GM18502 (cell line): ENCODE measurements around the gene FCHSD2.
"Not testable (repeated sequence)": the region's sequence is repeated elsewhere in the genome, so short reads cannot be mapped to it uniquely, and the experiment has no call there.

ENCODE experiments used
- ATAC-seq: cut with Tn5 transposase; IDR thresholded peaks from one replicate; pipeline ENCODE4 v1.9.1; 2021; ENCODE audit warnings: mild to moderate bottlenecking; ENCODE audit not compliant: unreplicated experiment, poor library complexity

The FCHSD2 gene

DNA sequence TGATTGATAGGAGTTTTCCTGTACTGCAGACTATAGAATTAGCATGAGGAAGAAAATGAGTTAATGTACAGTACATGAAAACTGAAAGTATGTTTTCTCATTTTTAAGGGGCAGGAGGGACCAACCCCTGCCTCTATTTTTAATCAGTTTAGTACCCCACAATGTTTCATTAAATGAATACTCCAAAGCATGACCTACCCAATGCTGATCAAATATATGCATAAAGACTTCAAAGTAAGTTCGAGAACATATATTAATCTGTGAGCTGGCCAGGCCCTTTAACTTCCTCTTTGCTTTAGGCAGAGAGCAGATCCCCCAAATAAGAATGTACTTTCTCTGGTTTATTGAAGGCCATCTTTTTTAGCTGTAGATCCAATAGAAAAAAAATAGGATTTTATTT is 161.0 kb downstream of the FCHSD2 start:
- ATAC-seq, result no peak

DNA sequence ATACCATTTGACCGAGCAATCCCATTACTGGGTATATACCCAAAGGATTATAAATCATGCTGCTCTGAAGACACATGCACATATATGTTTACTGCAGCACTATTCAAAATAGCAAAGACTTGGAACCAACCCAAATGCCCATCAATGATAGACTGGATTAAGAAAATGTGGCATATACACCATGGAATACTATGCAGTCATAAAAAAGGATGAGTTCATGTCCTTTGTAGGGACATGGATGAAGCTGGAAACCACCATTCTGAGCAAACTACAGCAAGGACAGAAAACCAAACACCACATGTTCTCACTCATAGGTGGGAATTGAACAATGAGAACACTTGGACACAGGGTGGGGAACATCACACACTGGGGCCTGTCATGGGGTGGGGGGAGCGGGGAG is 164.3 kb downstream of the FCHSD2 start:
- not testable (repeated sequence) for ATAC-seq

DNA sequence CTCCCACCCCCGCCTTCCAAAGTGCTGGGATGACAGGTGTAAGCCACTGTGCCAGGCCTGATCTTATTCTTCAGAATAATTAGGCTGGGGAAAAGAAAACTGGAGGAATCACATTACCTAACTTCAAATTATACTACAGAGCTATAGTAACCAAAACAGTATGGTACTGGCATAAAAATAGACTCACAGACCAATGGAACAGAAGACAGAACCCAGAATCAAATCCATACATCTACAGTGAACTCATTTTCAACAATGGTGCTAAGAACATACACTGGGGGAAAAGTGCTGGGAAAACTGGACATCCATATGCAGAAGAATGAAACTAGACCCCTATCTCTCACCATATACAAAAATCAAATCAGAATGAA is 165.6 kb downstream of the FCHSD2 start:
- ATAC-seq, result not testable (repeated sequence)

DNA sequence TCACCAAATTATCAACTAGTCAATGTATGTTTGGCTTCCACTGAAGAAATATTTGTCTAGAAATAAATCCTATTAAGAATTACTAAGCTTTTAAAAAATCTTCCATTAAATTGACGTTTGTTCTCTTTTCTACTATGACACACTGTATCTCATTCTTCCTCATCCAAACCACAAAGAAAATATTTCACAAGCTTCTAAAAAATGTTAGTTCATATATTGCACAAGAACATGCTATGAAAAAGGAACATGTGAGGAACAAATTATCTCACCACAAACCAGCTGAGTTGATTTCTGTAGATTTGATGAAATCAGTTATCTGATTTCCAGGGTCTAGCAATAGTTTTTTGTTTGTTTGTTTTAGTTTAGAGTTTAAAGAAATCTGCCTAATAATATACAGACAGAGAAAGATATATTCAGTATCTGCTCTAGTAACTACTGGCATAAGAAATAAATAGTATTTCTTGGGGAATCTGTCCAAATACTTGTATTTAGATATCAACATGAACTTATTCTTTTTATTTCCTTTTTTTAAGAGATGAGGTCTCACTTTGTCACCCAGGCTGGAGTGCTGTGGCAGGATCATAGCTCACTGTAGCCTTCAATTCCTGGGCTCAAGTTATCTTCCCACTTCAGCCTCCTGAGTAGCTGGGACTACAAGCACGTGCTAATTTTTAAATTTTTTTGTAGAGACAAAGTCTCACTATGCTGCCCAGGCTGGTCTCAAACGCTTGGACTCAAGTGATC is 166.2 kb downstream of the FCHSD2 start:
- no peak for ATAC-seq

DNA sequence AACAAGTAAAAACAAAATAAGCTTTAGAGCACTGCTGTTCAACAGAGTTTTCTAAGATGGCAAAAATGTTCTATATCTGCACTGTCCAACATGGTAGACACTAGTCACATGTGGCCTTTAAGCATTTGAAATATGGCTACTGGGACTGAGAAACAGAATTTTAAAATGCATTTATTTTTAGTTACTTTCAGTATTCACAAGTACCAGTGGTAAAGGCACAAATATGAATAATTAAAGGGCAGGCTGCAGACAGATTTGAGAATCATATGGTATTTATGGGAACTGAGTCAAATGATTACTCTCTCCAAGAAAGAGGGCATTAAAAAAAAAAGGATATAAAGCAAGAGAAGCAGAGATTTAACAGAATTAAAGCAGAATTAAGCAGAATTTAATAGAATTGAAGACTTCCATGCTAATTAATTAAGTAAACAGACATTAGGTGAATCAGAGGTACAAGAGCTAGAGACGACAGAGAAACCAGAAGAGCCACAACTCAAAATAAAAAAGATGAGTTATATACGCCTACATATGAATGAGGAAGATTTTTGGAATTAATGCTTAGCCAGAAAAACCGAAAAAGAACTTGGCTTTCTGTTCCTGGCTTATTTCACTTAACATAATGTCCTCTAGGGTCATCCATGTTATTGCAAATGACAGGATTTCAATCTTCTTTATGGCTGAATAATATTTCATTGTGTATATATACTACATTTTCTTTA is 167.5 kb downstream of the FCHSD2 start:
- no peak for ATAC-seq

DNA sequence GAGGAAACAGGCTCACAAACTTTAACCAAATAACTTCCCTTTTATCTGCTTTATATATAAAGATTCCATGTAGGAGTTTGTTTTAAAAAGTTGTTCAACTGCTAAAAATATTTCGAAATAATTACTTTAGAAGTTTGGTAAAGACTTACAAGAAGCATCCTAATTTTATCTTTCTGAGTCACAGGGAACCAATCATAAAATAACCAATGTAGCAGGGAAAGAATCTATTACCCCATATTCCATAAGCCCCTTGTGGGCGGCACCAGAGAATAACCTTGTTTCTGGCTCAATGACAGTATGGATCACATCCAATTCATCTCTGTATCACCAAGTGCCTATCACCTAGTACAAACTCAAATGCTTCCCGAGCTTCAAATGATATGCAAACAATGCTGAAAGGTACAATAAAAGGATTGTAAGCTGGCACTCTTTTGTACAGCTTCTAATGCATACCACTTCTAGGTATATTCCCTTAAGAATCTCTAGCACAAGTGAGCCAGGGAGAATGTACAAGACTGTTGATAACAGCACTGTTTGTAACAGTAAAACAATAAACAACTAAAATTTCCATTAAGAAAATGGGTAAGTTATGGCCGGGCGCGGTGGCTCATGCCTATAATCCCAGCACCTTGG is 169.5 kb downstream of the FCHSD2 start:
- ATAC-seq, result no peak

DNA sequence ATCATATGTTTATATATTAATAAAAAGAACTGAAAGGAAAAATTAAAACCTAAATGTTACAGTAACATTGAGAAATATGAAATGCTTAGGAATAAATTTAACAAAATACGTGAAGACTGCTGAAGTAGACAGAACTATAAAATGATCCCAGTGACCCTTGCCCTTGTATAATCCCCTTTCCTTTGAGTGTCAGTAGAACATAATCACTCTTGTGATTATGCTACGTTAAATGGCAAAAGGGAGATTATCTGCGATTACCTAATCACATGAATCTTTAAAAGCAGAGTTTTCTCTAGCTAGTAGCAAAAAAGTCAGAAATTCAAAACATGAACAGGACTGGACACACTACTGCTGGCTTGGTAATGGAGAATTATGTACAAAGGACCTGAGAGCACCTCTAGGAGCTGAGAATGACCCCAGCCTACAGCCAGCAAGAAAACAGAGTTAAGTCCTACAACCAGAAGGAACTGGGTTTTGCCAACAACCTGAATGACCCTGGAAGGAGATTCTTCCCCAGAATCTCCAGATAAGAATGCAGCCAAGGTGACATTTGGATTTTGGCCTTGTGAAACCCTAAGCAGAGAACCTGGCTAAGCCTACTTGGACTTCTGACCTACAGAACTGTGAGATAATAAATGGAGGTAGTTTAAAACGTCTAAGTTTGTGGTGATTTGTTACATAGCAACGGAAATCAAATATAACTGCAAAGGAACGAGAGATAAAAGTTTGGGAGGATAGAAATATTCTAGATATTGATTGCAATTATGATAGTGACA is 170.7 kb downstream of the FCHSD2 start:
- ATAC-seq, result no peak

DNA sequence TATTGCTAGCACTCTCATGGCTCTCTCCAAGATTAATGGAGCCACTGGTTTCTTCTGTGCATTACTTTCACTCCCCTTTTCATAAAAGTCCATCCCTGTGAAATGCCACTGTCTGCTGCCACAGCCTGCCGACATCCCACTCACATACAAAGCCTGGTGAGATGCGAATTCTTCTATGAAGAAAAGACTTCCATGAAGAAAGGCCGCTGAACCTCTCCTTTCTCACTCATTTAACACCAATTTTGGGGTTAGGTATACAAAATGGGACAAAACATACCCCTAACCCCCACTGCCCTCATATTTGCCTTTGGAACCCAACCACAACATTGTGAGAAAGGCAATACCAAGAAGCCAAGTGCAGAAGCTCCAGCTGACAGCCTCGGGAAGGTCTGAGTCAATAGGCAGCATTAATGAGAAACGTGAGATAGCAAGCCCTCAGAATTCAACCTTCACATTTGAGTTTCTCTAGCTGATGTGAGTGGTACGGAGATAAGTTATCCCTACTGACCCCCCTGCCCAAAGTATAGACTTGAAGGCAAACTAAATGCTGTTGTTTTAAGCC is 171.5 kb downstream of the FCHSD2 start:
- no peak for ATAC-seq

DNA sequence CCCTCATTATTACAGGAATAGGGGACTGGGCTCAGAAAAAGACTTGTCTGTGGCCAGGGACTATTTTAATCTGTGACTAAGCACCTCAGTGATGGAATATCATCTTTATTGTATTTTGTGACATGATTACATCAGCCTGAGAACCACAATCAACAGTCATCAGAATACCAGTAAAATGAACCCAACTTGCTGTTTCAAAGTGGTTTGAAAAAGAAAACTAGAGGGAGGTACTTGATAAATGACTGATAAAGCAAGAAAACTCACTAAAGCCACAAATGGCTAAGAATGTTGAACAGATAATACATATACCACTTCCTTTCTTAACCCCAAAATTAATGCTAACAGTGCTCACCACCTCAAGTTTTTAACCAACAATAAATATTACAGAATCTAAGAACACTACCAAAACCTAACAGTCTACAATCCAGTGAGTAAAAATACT is 172.2 kb downstream of the FCHSD2 start:
- no peak for ATAC-seq

DNA sequence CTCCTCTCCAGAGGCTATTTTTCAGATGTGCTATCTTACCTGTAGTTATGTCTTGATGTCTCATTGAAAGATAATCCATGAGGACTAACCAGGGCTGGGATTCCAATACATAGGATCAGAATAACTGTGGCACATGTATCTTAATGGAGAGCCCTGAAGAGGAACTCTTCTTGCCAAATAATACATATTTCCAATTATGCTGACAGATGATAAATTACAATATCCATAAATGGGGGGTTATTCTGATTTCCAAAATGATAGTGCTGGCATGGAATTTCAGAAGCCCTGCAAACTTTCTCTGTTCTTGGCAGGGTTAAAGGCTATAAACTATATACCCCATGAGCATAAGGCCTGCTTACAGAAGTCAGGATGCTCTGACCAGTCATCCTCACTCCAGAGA is 173.7 kb downstream of the FCHSD2 start:
- no peak for ATAC-seq

DNA sequence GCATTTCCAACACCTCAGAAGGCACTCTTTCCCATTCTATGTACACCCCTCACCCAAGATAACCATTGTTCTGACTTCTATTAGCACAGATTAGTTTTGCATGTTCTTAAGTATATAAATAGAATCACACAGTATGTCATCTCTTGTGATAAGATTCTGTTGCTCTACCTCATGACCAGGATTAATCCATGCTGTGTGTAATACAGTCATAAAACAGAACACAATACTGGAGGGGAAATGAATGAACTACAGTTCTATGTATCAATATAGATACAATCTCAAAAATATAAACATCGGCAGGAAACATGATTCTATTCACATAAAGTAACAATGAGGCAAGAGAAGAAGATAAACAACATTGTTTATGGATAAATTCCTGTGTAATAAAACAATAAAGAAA is 176.4 kb downstream of the FCHSD2 start:
- no peak for ATAC-seq

DNA sequence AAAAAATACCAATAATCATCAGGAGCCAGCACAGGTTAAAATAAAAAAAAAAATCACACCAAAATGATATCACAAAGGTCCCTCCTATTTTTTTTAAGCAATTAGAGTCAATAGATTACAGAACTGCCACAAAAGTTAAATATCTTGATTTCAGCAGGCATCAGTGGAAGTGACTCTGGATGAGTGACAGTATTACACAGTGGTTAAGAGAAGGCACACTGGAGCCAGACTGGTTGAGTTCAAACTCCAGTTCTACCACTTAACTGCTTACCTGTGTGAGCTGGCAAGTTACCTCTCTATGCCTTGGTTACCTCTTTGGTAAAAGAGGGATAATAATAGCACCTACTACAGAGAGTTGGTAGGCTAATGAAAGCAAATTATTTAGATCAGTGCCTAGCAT is 179.4 kb downstream of the FCHSD2 start:
- no peak for ATAC-seq

DNA sequence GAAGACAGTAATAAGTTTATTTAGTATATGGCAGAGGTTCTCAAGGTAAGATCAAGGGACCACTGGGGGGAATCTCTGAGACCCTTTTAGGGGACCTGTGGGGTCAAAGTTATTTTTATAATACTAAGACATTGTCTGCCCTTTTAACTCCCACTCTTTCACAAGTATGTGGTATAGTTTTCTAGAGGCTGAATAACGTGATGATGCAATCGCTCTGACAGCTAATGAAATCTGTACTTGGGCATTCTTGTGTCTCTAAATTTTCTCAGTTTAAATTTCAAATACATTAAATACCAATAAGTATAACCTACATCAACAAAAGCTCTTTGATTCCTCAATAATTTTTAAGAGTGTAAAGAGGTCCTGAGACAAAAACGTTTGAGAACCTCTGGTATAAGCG is 180.0 kb downstream of the FCHSD2 start:
- no peak for ATAC-seq

DNA sequence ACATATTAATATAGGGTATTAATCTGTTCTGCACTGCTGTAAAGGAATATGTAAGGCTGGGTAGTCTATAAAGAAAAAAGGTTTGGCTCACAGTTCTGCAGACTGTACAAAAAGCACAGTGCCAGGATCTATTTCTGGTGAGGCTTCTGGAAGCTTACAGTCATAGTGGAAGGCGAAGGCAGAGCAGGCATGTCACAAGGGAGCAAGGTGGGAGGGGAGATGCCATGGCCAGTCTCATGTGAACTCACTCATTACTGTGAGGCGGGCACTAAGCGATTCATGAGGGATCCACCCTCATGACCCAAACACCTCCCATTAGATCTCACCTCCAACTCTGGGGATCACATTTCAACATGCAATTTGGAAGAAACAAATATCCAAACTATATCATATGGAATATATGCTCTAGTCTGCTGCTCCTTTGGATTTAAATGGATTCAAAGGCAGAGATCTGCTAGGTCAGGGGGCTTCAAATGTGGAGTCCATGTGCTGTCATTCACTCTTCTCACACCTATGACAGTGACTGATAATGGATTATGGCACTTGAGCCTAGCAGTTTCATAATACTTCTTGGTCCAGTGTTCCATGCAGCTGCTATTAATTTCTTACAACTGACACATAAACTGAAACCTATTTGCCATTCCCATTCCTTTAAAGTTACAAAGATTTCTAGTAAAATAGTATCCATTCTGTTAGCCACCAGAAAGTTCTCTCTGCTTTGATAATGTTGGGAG is 182.0 kb downstream of the FCHSD2 start:
- ATAC-seq, result no peak

DNA sequence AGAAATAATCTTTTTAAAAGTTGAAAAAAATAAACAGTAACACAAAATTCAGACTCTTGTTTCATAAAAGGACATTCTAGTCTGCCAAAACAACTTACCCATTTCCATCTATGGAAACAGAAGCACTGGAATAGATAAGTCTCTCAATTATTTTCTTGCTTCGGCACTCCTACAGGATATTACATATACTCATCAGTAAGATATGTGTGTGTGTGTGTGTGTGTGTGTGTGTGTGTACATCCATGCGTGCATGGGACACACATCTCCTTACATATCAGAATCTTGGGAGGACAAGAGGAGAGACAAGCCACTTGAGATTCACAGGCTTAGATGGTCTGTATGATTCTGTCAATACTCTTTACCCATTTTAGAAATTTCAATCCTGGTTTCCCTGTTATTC is 183.3 kb downstream of the FCHSD2 start:
- no peak for ATAC-seq

DNA sequence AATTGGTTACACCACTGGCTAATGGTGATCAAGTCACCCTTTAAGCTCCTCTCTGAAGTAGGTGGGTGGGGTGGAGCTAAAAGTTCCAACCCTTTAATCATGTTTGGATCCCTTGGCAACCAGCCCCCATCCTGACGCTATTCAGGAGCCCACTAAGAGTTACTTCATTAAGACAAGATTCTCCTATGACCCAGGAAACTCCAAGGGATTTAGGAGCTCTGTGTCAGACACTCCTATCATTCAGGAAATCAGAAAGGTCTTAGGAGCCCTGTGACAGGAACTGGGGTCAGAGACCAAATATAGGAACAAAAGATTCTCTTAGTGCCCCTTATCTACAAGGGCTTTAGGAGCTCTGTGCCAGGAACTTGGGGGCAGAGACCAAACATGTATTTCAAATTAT is 186.7 kb downstream of the FCHSD2 start:
- no peak for ATAC-seq

DNA sequence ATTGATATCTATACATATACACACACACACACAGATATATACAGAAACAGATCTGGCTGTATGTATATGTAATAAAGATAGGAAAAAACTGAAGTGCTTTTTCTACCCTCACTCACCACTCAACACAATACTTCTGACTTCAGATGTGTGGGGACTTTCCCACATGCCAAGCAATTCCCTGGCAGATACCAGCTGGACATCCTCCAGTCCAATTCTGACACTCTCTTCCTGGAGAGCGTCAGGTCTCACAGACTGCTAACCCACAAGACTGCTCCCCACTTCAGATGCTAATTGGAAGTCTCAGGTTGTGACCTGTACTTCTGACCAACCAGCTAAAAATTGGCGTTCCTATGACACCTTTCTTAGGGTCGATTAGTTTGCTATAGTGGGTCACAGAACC is 187.3 kb downstream of the FCHSD2 start:
- no peak for ATAC-seq

DNA sequence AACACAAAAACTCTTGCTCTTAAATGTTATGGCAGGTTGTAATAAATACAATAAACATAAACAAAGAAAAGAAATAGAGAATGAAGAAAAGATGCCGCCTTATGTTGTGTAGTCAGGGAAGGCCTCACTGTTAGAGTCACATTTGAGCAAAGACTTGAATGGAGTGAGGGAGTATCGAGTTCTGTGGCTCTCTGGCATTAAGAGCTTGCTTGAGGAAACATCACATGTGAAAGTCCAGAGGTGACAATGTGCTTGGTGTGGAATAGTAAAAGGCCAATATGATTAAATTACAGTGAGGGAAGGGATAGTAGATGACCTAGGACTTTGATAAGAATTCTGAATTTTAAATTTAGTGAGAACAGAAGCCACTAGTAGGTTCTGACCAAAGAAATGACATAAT is 188.5 kb downstream of the FCHSD2 start:
- no peak for ATAC-seq

DNA sequence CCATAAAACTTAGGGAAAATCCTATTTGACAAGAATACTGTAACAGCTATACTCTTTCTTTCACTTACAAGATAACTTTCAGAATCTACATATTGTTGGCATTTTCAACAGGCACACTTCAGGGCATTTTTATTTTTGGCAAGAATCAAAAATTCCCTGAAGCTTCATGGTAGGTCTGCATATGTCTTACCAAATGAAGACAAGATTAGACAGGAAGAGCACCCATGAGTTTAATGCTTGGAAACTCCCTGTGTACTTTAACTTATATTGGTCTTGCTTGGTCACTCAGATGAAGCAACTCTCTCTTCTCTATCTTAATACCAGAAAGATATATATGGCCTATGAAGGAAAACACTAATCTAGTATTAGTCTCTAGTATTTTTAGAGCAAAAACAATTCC is 190.2 kb downstream of the FCHSD2 start:
- no peak for ATAC-seq

DNA sequence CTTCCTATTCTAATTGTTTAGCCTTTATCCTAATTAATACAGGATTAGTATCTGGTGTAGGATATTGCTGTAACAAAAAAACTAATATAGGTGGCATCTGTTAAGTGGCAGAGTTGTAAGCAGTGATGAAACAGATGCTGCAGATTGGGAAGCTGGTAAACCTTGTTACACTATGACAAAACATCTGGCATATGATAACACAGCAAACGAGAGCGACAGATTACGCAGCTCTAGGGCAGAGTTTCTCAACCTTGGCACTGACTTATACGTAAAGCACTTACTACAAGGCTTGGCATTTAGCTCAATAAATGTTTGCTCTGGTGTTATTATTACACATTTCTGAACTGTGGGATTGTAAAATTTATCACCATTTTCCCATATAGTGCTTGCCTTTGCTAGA is 190.9 kb downstream of the FCHSD2 start:
- ATAC-seq, result no peak
